ENCODE results near the gene ASAP2. TPM values are rescaled to one million over a fixed set of nuclear protein-coding genes. Genes with fewer than 3 reads are reported as not detected.
"Not testable (repeated sequence)": the region's sequence is repeated elsewhere in the genome, so short reads cannot be mapped to it uniquely, and the experiment has no call there.

The ASAP2 gene
- total RNA-seq, 1 experiment from 2014 or later: 24.4 TPM

GRCh38 chr2:9211496-9211895, 4.9 kb downstream of the ASAP2 start:
- DNase-seq (ENCODE audit: low spot score): no peak

GRCh38 chr2:9212010-9212635, 5.5 kb downstream of the ASAP2 start:
- DNase-seq (ENCODE audit: low spot score): no peak

- DNase-seq (ENCODE audit: low spot score): no peak
Measured at GRCh38 chr2:9212661-9213411, 6.2 kb downstream of the ASAP2 start.

GRCh38 chr2:9213477-9214051, 7.0 kb downstream of the ASAP2 start:
- no peak for DNase-seq (ENCODE audit: low spot score)

GRCh38 chr2:9214873-9215272, 8.3 kb downstream of the ASAP2 start:
- no peak for DNase-seq (ENCODE audit: low spot score)

GRCh38 chr2:9215680-9216079, 9.1 kb downstream of the ASAP2 start:
- no peak for DNase-seq (ENCODE audit: low spot score)

- not testable (repeated sequence) for DNase-seq (ENCODE audit: low spot score)
Measured at GRCh38 chr2:9216143-9216542, 9.5 kb downstream of the ASAP2 start.

GRCh38 chr2:9217838-9218770, 11.5 kb downstream of the ASAP2 start:
- no peak for DNase-seq (ENCODE audit: low spot score)

- DNase-seq (ENCODE audit: low spot score): no peak
Measured at GRCh38 chr2:9219027-9219445, 12.4 kb downstream of the ASAP2 start.

- DNase-seq (ENCODE audit: low spot score): no peak
Measured at GRCh38 chr2:9220201-9220600, 13.6 kb downstream of the ASAP2 start.

- DNase-seq (ENCODE audit: low spot score): no peak
Measured at GRCh38 chr2:9221223-9221622, 14.6 kb downstream of the ASAP2 start.

- DNase-seq (ENCODE audit: low spot score): no peak
Measured at GRCh38 chr2:9222239-9222892, 15.8 kb downstream of the ASAP2 start.

GRCh38 chr2:9222893-9223287, 16.3 kb downstream of the ASAP2 start:
- no peak for DNase-seq (ENCODE audit: low spot score)

- DNase-seq (ENCODE audit: low spot score): no peak
Measured at GRCh38 chr2:9225806-9226205, 19.2 kb downstream of the ASAP2 start.

GRCh38 chr2:9226458-9227380, 20.1 kb downstream of the ASAP2 start:
- no peak for DNase-seq (ENCODE audit: low spot score)

GRCh38 chr2:9228088-9228751, 21.6 kb downstream of the ASAP2 start:
- DNase-seq (ENCODE audit: low spot score): peak; percentile 51

- DNase-seq (ENCODE audit: low spot score): no peak
Measured at GRCh38 chr2:9228781-9229469, 22.3 kb downstream of the ASAP2 start.

- DNase-seq (ENCODE audit: low spot score): no peak
Measured at GRCh38 chr2:9229470-9229820, 22.8 kb downstream of the ASAP2 start.

GRCh38 chr2:9230051-9230802, 23.6 kb downstream of the ASAP2 start:
- DNase-seq (ENCODE audit: low spot score): no peak
